GM08714 (cell line): ENCODE data around the gene POM121L2.

Source experiments
- H3K4me3 ChIP-seq: fragments of 200-500 bp; sonication (Bioruptor generic); 2 replicates; pipeline ENCODE4 v1.5.1; 2014; ENCODE audit warnings: mild to moderate bottlenecking, low read length, inconsistent platforms
- ZNF274 ChIP-seq: IDR thresholded peaks from 2 replicates; pipeline ENCODE4 v1.6.1; 2012; ENCODE audit warnings: mild to moderate bottlenecking, low read depth, low read length

The POM121L2 gene

GRCh38 chr6:27312146-27312949 is at the start of gene POM121L2:
Gene POM121L2, minus strand, starts transcription at chr6:27312273. Its CDS starts 103 bp downstream, at chr6:27312170.
- no peak for TF ChIP-seq ZNF274
- H3K4me3 ChIP-seq: peak within 1 kb of the TSS; percentile 71

- no peak overlapping the region for H3K4me3 ChIP-seq
- TF ChIP-seq ZNF274: no peak
Observed at GRCh38 chr6:27359231-27359630, 47.2 kb upstream of the POM121L2 start.

GRCh38 chr6:27358786-27359185 is 46.7 kb upstream of the POM121L2 start:
- peak; percentile 66 for TF ChIP-seq ZNF274

GRCh38 chr6:27352850-27353249 is 40.8 kb upstream of the POM121L2 start:
- no peak overlapping the region for H3K4me3 ChIP-seq
- no peak for TF ChIP-seq ZNF274

More at GRCh38 chr6:27358786-27359185, 46.7 kb upstream of the POM121L2 start:
- no peak overlapping the region for H3K4me3 ChIP-seq

GRCh38 chr6:27334141-27334540 is 22.1 kb upstream of the POM121L2 start:
- TF ChIP-seq ZNF274: no peak
- H3K4me3 ChIP-seq: peak overlapping the region; percentile 84; the same call in 1 of the 2 replicates

GRCh38 chr6:27333642-27334040 is 21.6 kb upstream of the POM121L2 start:
- H3K4me3 ChIP-seq: peak overlapping the region; percentile 84; the same call in 1 of the 2 replicates
- TF ChIP-seq ZNF274: no peak

GRCh38 chr6:27332692-27333641 is 20.9 kb upstream of the POM121L2 start:
- no peak for TF ChIP-seq ZNF274
- peak overlapping the region; percentile 84 for H3K4me3 ChIP-seq

- no peak for TF ChIP-seq ZNF274
- no peak overlapping the region for H3K4me3 ChIP-seq
Observed at GRCh38 chr6:27327023-27327738, 15.1 kb upstream of the POM121L2 start.

- TF ChIP-seq ZNF274: no peak
- no peak overlapping the region for H3K4me3 ChIP-seq
Observed at GRCh38 chr6:27321901-27322300, 9.8 kb upstream of the POM121L2 start.

GRCh38 chr6:27321370-27321769 is 9.3 kb upstream of the POM121L2 start:
- no peak for TF ChIP-seq ZNF274
- no peak overlapping the region for H3K4me3 ChIP-seq

GRCh38 chr6:27318973-27319372 is 6.9 kb upstream of the POM121L2 start:
- H3K4me3 ChIP-seq: no peak overlapping the region
- no peak for TF ChIP-seq ZNF274

GRCh38 chr6:27314046-27314445 is 2.0 kb upstream of the POM121L2 start:
- no peak for TF ChIP-seq ZNF274

GRCh38 chr6:27312950-27313271 is 838 bp upstream of the POM121L2 start:
- H3K4me3 ChIP-seq: peak overlapping the region; percentile 71; the same call in 1 of the 2 replicates
- TF ChIP-seq ZNF274: no peak

More at GRCh38 chr6:27314046-27314445, 2.0 kb upstream of the POM121L2 start:
- no peak overlapping the region for H3K4me3 ChIP-seq

- peak overlapping the region; percentile 71; the same call in 1 of the 2 replicates for H3K4me3 ChIP-seq
- no peak for TF ChIP-seq ZNF274
Observed at GRCh38 chr6:27311806-27312145, 297 bp downstream of the POM121L2 start.
